GM12872 (cell line): Measurements from ENCODE around the gene PAX5.

Experiments
- TF ChIP-seq, protein P1 (sequence below): IDR thresholded peaks from 3 replicates; pipeline ENCODE4 v1.5.1; 2011; ENCODE audit warnings: low read depth, mild to moderate bottlenecking, low read length, moderate library complexity; ENCODE audit not compliant: insufficient read depth

The PAX5 gene

DNA sequence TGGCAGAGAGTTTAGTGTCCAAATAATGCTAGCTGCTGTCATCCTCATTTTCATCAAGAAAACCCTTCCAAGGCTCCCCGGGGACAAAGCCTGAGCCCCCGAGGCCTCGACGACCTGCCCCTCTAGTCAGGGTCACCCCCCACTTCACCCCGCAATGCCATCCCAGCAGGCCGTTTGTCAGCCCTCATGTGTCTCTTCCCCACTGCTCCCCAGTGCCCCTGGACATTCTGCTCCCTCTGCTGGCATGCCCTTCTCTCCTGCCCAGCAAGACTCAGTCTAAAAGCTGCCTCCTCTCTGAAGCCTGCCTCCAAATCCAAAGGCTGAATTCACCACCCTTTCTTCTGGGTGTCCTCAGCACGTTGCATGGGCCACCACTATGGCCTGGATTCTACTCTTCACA lies 59.3 kb downstream of the PAX5 start:
- TF ChIP-seq, protein P1, sequence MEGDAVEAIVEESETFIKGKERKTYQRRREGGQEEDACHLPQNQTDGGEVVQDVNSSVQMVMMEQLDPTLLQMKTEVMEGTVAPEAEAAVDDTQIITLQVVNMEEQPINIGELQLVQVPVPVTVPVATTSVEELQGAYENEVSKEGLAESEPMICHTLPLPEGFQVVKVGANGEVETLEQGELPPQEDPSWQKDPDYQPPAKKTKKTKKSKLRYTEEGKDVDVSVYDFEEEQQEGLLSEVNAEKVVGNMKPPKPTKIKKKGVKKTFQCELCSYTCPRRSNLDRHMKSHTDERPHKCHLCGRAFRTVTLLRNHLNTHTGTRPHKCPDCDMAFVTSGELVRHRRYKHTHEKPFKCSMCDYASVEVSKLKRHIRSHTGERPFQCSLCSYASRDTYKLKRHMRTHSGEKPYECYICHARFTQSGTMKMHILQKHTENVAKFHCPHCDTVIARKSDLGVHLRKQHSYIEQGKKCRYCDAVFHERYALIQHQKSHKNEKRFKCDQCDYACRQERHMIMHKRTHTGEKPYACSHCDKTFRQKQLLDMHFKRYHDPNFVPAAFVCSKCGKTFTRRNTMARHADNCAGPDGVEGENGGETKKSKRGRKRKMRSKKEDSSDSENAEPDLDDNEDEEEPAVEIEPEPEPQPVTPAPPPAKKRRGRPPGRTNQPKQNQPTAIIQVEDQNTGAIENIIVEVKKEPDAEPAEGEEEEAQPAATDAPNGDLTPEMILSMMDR: no peak

- TF ChIP-seq, protein P1: no peak
These were observed 62.1 kb downstream of the PAX5 start for GRCh38 chr9:36971935-36972488.

- TF ChIP-seq, protein P1: no peak
These were observed 63.8 kb downstream of the PAX5 start for GRCh38 chr9:36970007-36970888.

DNA sequence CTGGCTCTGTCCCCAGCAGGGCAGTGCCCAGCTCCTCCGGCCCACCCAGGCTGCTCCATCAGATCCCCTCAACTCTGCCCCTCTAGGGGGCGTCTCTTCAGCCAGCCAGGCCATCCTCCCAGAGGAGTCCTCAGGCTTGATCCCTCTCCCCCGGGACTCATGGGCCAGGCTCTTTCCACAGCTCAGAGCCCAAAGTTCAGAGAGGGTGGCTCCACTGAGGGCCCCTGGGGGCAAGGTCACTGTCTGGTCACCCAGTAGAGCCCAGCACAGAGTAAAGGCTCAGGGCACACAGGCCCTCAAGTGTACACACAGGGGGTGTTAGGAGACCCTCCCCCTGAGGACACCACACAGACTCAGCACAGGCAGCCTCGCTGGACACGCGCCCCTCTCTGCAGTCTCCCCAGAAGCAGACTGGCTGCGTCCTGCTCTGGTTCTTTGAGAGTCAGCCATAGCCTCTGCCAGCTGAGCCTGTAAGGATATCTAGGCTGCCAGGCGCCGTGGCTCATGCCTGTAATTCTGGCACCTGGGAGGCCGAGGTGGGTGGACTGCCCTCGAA lies 64.8 kb downstream of the PAX5 start:
- TF ChIP-seq, protein P1: peak; percentile 25; the same call in 1 of the 3 replicates

DNA sequence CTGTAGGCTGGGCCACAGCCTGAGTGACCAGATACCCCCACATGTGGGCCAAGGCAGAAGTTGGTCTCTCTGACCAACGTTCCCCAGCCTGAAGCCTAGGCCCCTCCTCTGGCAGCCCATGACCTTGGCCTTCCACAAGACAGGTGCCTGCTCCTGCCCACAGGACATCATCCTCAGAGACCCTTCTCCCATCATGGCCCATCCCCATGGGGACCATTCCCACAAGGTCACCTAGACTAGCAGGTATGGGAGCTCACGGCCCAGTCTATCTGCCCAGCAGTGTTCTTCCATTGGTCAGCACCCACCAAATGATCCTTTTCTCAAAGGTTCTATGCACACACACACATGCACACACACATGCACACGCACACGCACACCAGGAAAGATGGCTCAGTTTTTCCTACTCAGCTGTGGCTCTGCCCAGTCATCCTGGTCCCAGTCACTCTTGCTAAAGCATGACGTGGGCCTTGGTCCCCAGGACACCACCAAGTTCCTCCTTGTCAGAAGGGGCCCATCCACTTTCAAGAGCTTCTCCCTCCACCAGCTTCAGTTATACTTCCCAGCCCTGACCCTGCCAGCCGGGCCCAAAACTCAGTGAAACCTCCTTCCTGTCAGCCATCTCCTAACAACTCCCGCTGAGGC lies 65.4 kb downstream of the PAX5 start:
- TF ChIP-seq, protein P1: no peak

DNA sequence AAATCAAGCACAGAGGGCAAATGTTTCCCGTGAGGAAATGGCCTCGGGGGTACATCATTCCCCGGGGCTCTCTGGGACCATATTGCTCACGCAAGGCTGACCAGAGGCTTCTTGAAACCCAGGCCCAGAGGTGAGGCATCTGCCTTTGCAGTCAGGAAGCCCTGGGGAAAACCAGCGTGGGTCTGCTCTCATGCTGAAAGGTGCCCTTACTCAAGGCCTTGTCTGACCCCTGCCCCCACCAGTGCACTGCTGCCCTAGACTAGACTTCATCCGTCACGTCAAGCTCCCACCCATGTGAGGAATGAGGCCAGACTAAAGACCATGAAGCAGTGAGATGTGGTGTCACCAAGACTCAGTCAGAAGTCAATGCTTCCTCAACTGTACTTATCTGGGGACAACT lies 66.1 kb downstream of the PAX5 start:
- TF ChIP-seq, protein P1: no peak
